ENCODE results near the gene GPBP1.
A peak's percentile ranks its signal among the peaks of the same experiment; 100 is the strongest.

GPBP1 gene

GRCh38 chr5:57291894-57292293 is 118.0 kb downstream of the GPBP1 start:
- Histone ChIP-seq H3K4me2 (ENCODE audit: low read length) (no peak overlapping the region), H2AFZ (ENCODE audit: low read length) (no peak overlapping the region), H3F3A (ENCODE audit: insufficient read depth, low read length) (no peaks in the 10 kb centered on the region), H3K4me1 (ENCODE audit: insufficient read depth, low read length, severe bottlenecking) (no peaks in the 10 kb centered on the region), H3K9me2 (ENCODE audit: low read depth, low read length) (no peaks in the 10 kb centered on the region), H3K4me3 (ENCODE audit: low read depth, low read length, poor library complexity, severe bottlenecking) (no peak overlapping the region), H3K27ac (ENCODE audit: low read depth, low read length, poor library complexity, severe bottlenecking) (no peak overlapping the region), H3K9me3 (ENCODE audit: low read length) (no peaks in the 10 kb centered on the region), H3K36me3 (ENCODE audit: insufficient read depth, low read length) (no peaks in the 10 kb centered on the region), H3K9ac (ENCODE audit: low read length) (no peak overlapping the region), H4K20me1 (ENCODE audit: insufficient read depth, low read length) (no peaks in the 10 kb centered on the region), H3K79me2 (ENCODE audit: insufficient read depth, low read length) (no peaks in the 10 kb centered on the region), H3K27me3 (ENCODE audit: insufficient read depth, low read length) (no peaks in the 10 kb centered on the region)
- TF ChIP-seq CTCF (IDR thresholded peaks at IDR 0.05; ENCODE audit: low read length) (no peak), EZH2 (IDR thresholded peaks at IDR 0.05; ENCODE audit: borderline replicate concordance, low read length) (no peak)

GRCh38 chr5:57292336-57292735 is 118.5 kb downstream of the GPBP1 start:
- no peak overlapping the region for H3K4me3 ChIP-seq (ENCODE audit: low read depth, low read length, poor library complexity, severe bottlenecking)

GRCh38 chr5:57298295-57298984 is 124.6 kb downstream of the GPBP1 start:
- Histone ChIP-seq H3K79me2 (ENCODE audit: insufficient read depth, low read length) (no peaks in the 10 kb centered on the region), H2AFZ (ENCODE audit: low read length) (no peak overlapping the region), H3K36me3 (ENCODE audit: insufficient read depth, low read length) (no peaks in the 10 kb centered on the region), H3K9me3 (ENCODE audit: low read length) (no peaks in the 10 kb centered on the region), H3F3A (ENCODE audit: insufficient read depth, low read length) (no peaks in the 10 kb centered on the region), H3K9me2 (ENCODE audit: low read depth, low read length) (no peaks in the 10 kb centered on the region), H4K20me1 (ENCODE audit: insufficient read depth, low read length) (no peaks in the 10 kb centered on the region), H3K9ac (ENCODE audit: low read length) (no peak overlapping the region), H3K4me2 (ENCODE audit: low read length) (peak overlapping the region; percentile 54; the same call in 1 of the 2 replicates), H3K4me3 (ENCODE audit: low read depth, low read length, poor library complexity, severe bottlenecking) (no peak overlapping the region), H3K27me3 (ENCODE audit: insufficient read depth, low read length) (no peaks in the 10 kb centered on the region), H3K4me1 (ENCODE audit: insufficient read depth, low read length, severe bottlenecking) (peaks cover 14% of the 10 kb centered on the region), H3K27ac (ENCODE audit: low read depth, low read length, poor library complexity, severe bottlenecking) (no peak overlapping the region)
- no peak for TF ChIP-seq EZH2 (IDR thresholded peaks at IDR 0.05; ENCODE audit: borderline replicate concordance, low read length)
- TF ChIP-seq CTCF (IDR thresholded peaks at IDR 0.05; ENCODE audit: low read length): peak; percentile 77

More at GRCh38 chr5:57292336-57292735, 118.5 kb downstream of the GPBP1 start:
- Histone ChIP-seq H3F3A (ENCODE audit: insufficient read depth, low read length) (no peaks in the 10 kb centered on the region), H3K4me1 (ENCODE audit: insufficient read depth, low read length, severe bottlenecking) (no peaks in the 10 kb centered on the region), H3K9me3 (ENCODE audit: low read length) (no peaks in the 10 kb centered on the region), H3K27ac (ENCODE audit: low read depth, low read length, poor library complexity, severe bottlenecking) (no peak overlapping the region), H3K79me2 (ENCODE audit: insufficient read depth, low read length) (no peaks in the 10 kb centered on the region), H3K9me2 (ENCODE audit: low read depth, low read length) (no peaks in the 10 kb centered on the region), H3K27me3 (ENCODE audit: insufficient read depth, low read length) (no peaks in the 10 kb centered on the region), H2AFZ (ENCODE audit: low read length) (no peak overlapping the region), H3K36me3 (ENCODE audit: insufficient read depth, low read length) (no peaks in the 10 kb centered on the region), H3K4me2 (ENCODE audit: low read length) (no peak overlapping the region), H4K20me1 (ENCODE audit: insufficient read depth, low read length) (no peaks in the 10 kb centered on the region), H3K9ac (ENCODE audit: low read length) (no peak overlapping the region)
- TF ChIP-seq CTCF (IDR thresholded peaks at IDR 0.05; ENCODE audit: low read length): no peak

All from OCI-LY1 (cell line).